Measurements from ENCODE around the gene NETO2. TPM values are rescaled to one million over a fixed set of nuclear protein-coding genes. Genes with fewer than 3 reads are reported as not detected.
"Not testable (repeated sequence)": the region's sequence is repeated elsewhere in the genome, so short reads cannot be mapped to it uniquely, and the experiment has no call there.

Gene NETO2
- total and polyA plus RNA-seq, 10 of the 15 experiments (the other 5 are each of a cell fraction or from before 2014, with no cell fraction given) = 8.5 to 53.1 (median 27.0) TPM

- Histone ChIP-seq H4K20me1 (ENCODE audit: control insufficient read depth, insufficient read depth) (no peaks in the 10 kb centered on the region), H3K36me3 (ENCODE audit: control insufficient read depth in 2 of 2, insufficient read depth in 2 of 2, low read length in 1 of 2) (no peaks in the 10 kb centered on the region), H3K4me3 (no peak overlapping the region), H3K9me3 (replicated peaks; ENCODE audit: control insufficient read depth, insufficient read depth, low read length) (no peaks in the 10 kb centered on the region), H3K79me2 (ENCODE audit: control insufficient read depth, insufficient read depth, low read length) (no peaks in the 10 kb centered on the region), H3K27ac (ENCODE audit: control insufficient read depth, insufficient read depth) (no peak overlapping the region), H3K27me3 (replicated peaks in 1 of 2; ENCODE audit: control insufficient read depth in 2 of 2, insufficient read depth in 2 of 2, low read length in 1 of 2) (no peaks in the 10 kb centered on the region), H2AFZ (ENCODE audit: control insufficient read depth, low read depth, low read length) (no peak overlapping the region), H3K9ac (ENCODE audit: control insufficient read depth, insufficient read depth, low read length) (no peak overlapping the region), H3K4me1 (ENCODE audit: control insufficient read depth, insufficient read depth, low read length) (no peaks in the 10 kb centered on the region), H3K4me2 (ENCODE audit: control insufficient read depth, insufficient read depth) (no peak overlapping the region)
- TF ChIP-seq ASH2L (IDR thresholded peaks at IDR 0.05; ENCODE audit: borderline replicate concordance, low read depth) = no peak
- no peak for TF ChIP-seq RAD21 (IDR thresholded peaks at IDR 0.05; ENCODE audit: insufficient read depth, low read depth, low read length)
- no peak for TF ChIP-seq IKZF2 (IDR thresholded peaks at IDR 0.05)
- TF ChIP-seq NBN (IDR thresholded peaks at IDR 0.05) = no peak
- no peak for TF ChIP-seq HDAC2 (IDR thresholded peaks at IDR 0.05)
- no peak for TF ChIP-seq NFYA (IDR thresholded peaks at IDR 0.05; ENCODE audit: borderline replicate concordance, low read depth, low read length)
- TF ChIP-seq, protein P1, sequence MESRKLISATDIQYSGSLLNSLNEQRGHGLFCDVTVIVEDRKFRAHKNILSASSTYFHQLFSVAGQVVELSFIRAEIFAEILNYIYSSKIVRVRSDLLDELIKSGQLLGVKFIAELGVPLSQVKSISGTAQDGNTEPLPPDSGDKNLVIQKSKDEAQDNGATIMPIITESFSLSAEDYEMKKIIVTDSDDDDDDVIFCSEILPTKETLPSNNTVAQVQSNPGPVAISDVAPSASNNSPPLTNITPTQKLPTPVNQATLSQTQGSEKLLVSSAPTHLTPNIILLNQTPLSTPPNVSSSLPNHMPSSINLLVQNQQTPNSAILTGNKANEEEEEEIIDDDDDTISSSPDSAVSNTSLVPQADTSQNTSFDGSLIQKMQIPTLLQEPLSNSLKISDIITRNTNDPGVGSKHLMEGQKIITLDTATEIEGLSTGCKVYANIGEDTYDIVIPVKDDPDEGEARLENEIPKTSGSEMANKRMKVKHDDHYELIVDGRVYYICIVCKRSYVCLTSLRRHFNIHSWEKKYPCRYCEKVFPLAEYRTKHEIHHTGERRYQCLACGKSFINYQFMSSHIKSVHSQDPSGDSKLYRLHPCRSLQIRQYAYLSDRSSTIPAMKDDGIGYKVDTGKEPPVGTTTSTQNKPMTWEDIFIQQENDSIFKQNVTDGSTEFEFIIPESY (IDR thresholded peaks at IDR 0.05) = no peak
- no peak for TF ChIP-seq CBX3 (IDR thresholded peaks at IDR 0.05; ENCODE audit: borderline replicate concordance, low read depth)
- TF ChIP-seq PAX5 (IDR thresholded peaks at IDR 0.05; ENCODE audit: borderline replicate concordance, low read depth, low read length) = no peak
- TF ChIP-seq MLLT1 (IDR thresholded peaks at IDR 0.05) = no peak
- no peak for TF ChIP-seq CREB1 (IDR thresholded peaks at IDR 0.05; ENCODE audit: low read depth)
- no peak for TF ChIP-seq IKZF1 (conservative IDR thresholded peaks at IDR 0.05)
- TF ChIP-seq MXI1 (IDR thresholded peaks at IDR 0.05; ENCODE audit: low read depth, low read length) = no peak
- DNase-seq (ENCODE audit: low read depth, low spot score) = no peak
- BruUV-seq (replicated peaks) = no TSS peak
- ChIA-PET SMC1A (ENCODE audit: uncharacterized antibody, unreplicated experiment) (no interaction called here), POLR2A (no interaction called here), RAD21 (ENCODE audit: unreplicated experiment) (no interaction called here), CTCF (no interaction called here)
- ATAC-seq = no peak
- no peak for FAIRE-seq
- WGBS (ENCODE audit: insufficient coverage, insufficient replicate concordance, low lambda C conversion rate, missing lambda C conversion rate) = 63% methylated on average over 3 of the region's 3 CpGs
- in situ Hi-C loops (cut with MboI) (no loop called here), intact Hi-C loops (cut with micrococcal nuclease; ENCODE audit: unreplicated experiment) (no loop called here)
Measured at GRCh38 chr16:47182318-47182717, 38.6 kb upstream of the NETO2 start.

- CTCF ChIA-PET = not testable (repeated sequence)
Measured at GRCh38 chr16:47181066-47181465, 37.3 kb upstream of the NETO2 start.

More at GRCh38 chr16:47181066-47181465, 37.3 kb upstream of the NETO2 start:
- H3K27me3 ChIP-seq (replicated peaks in 1 of 2; ENCODE audit: control insufficient read depth in 2 of 2, insufficient read depth in 2 of 2, low read length in 1 of 2); H4K20me1 ChIP-seq (ENCODE audit: control insufficient read depth, insufficient read depth); H3K9ac ChIP-seq (ENCODE audit: control insufficient read depth, insufficient read depth, low read length); FAIRE-seq; RAD21 ChIA-PET (ENCODE audit: unreplicated experiment); POLR2A ChIA-PET; H3K9me3 ChIP-seq (replicated peaks; ENCODE audit: control insufficient read depth, insufficient read depth, low read length); H3K4me1 ChIP-seq (ENCODE audit: control insufficient read depth, insufficient read depth, low read length); H3K27ac ChIP-seq (ENCODE audit: control insufficient read depth, insufficient read depth); in situ Hi-C loops (cut with MboI); H3K4me3 ChIP-seq; H3K79me2 ChIP-seq (ENCODE audit: control insufficient read depth, insufficient read depth, low read length); BruUV-seq (replicated peaks); H2AFZ ChIP-seq (ENCODE audit: control insufficient read depth, low read depth, low read length); ATAC-seq; H3K36me3 ChIP-seq (ENCODE audit: control insufficient read depth in 2 of 2, insufficient read depth in 2 of 2, low read length in 1 of 2); DNase-seq (ENCODE audit: low read depth, low spot score); SMC1A ChIA-PET (ENCODE audit: uncharacterized antibody, unreplicated experiment); H3K4me2 ChIP-seq (ENCODE audit: control insufficient read depth, insufficient read depth); intact Hi-C loops (cut with micrococcal nuclease; ENCODE audit: unreplicated experiment): not testable (repeated sequence)
- WGBS (ENCODE audit: insufficient coverage, insufficient replicate concordance, low lambda C conversion rate, missing lambda C conversion rate) = 98% methylated on average over 16 of the region's 31 CpGs

Measured in GM12878 (cell line).